PC-3 (cell line): ENCODE results near the gene ST8SIA2. TPM values are rescaled to one million over a fixed set of nuclear protein-coding genes. Genes with fewer than 3 reads are reported as not detected.

Experiments used
- ATAC-seq: fragments of 200-7000 bp; cut with Tn5 transposase; 2 replicates; pipeline ENCODE4 v1.9.1; 2020; ENCODE audit warnings: mild to moderate bottlenecking, moderate library complexity
- BruUV-seq: library from RNA; stranded (reverse); fragments of 400-500 nt; replicated peaks from 2 replicates; lab custom pipeline; 2021; lab: Mats Ljungman, UMichigan
- CTCF ChIA-PET: fragments of 300-600 bp; sonication (Branson Sonifier 250); formaldehyde crosslinking; loops from one replicate; lab custom pipeline; 2022; ENCODE audit warnings: antibody characterized with exemption; lab: Charles Lee
- POLR2A ChIA-PET: fragments of 300-600 bp; sonication (Branson Sonifier 250); formaldehyde crosslinking; loops from one replicate; lab custom pipeline; 2022; ENCODE audit warnings: antibody characterized with exemption; ENCODE audit not compliant: unreplicated experiment; lab: Charles Lee
- DNase-seq: peaks from one replicate; pipeline ENCODE4 v3.0.0-alpha.2; 2015
- H2AFZ ChIP-seq: fragments of 300-600 bp; sonication (generic); 2 replicates; pipeline ENCODE4 v1.6.0; 2016; ENCODE audit warnings: antibody characterized with exemption, low read length
- H3F3A ChIP-seq: fragments of 300-600 bp; sonication (generic); one replicate; pipeline ENCODE4 v1.6.0; 2017; ENCODE audit warnings: antibody characterized with exemption, low read length, control low read depth, mild to moderate bottlenecking; ENCODE audit not compliant: unreplicated experiment
- H3K27ac ChIP-seq: fragments of 300-600 bp; sonication (generic); 2 replicates; pipeline ENCODE4 v1.5.1; 2016; ENCODE audit warnings: mild to moderate bottlenecking, low read length
- H3K27me3 ChIP-seq: fragments of 300-600 bp; sonication (generic); 2 replicates; pipeline ENCODE4 v1.6.1; 2016; ENCODE audit warnings: low read length, mixed read lengths
- H3K36me3 ChIP-seq: fragments of 300-600 bp; sonication (generic); 2 replicates; pipeline ENCODE4 v1.6.1; 2016; ENCODE audit warnings: low read depth, mixed run types, low read length, mixed read lengths
- H3K4me1 ChIP-seq: fragments of 300-600 bp; sonication (generic); 2 replicates; pipeline ENCODE4 v1.5.1; 2016; ENCODE audit warnings: low read length; ENCODE audit not compliant: insufficient read depth
- H3K4me2 ChIP-seq: fragments of 300-600 bp; sonication (generic); 2 replicates; pipeline ENCODE4 v1.6.0; 2016; ENCODE audit warnings: low read length
- H3K4me3 ChIP-seq: fragments of 300-600 bp; sonication (generic); 2 replicates; pipeline ENCODE4 v1.5.1; 2016; ENCODE audit warnings: mild to moderate bottlenecking, low read length, mixed read lengths
- H3K79me2 ChIP-seq: fragments of 300-600 bp; sonication (generic); 2 replicates; pipeline ENCODE4 v1.6.1; 2017; ENCODE audit warnings: low read length, mixed read lengths
- H3K9ac ChIP-seq: fragments of 300-600 bp; sonication (generic); 2 replicates; pipeline ENCODE4 v1.6.0; 2016; ENCODE audit warnings: mild to moderate bottlenecking, low read length
- H3K9me2 ChIP-seq: fragments of 300-600 bp; sonication (generic); replicated peaks from 2 replicates; pipeline ENCODE4 v1.6.1; 2016; ENCODE audit warnings: mixed run types, low read length, mixed read lengths
- H3K9me3 ChIP-seq: fragments of 300-600 bp; sonication (generic); 2 replicates; pipeline ENCODE4 v1.6.1; 2016; ENCODE audit warnings: low read length, mixed read lengths
- H4K20me1 ChIP-seq: fragments of 300-600 bp; sonication (generic); 2 replicates; pipeline ENCODE4 v1.6.1; 2016; ENCODE audit warnings: low read length, mixed read lengths
- CTCF ChIP-seq: fragments of 300-600 bp; sonication (generic); conservative IDR thresholded peaks from 2 replicates; pipeline ENCODE4 v1.5.1; 2017; ENCODE audit warnings: antibody characterized with exemption, low read depth, mild to moderate bottlenecking, low read length
- EZH2 ChIP-seq: fragments of 300-600 bp; sonication (generic); IDR thresholded peaks from one replicate; pipeline ENCODE4 v1.6.1; 2017; ENCODE audit warnings: antibody characterized with exemption, mild to moderate bottlenecking, low read length; ENCODE audit not compliant: unreplicated experiment
- EZH2phosphoT487 ChIP-seq: fragments of 300-600 bp; sonication (generic); IDR thresholded peaks from 2 replicates; pipeline ENCODE4 v1.6.1; 2018; ENCODE audit warnings: mild to moderate bottlenecking, antibody characterized with exemption, low read length, borderline replicate concordance
- intact Hi-C: fragments of 100-400 bp; cut with micrococcal nuclease; formaldehyde crosslinking; loops from 2 replicates; pipeline ENCODE4 v1.9.0; 2023
- total RNA-seq: library from RNA; depleted of rRNA; stranded (reverse); fragments of >200 nt; gene quantifications from 2 replicates; pipeline ENCODE4 v1.2.3, GENCODE V29; 2014

Gene ST8SIA2
- total RNA-seq, 1 experiment from 2014 or later: not detected

- H3K27me3 ChIP-seq: peaks cover 34% of the 10 kb centered on the region
- H3K27ac ChIP-seq: no peak overlapping the region
- no peaks in the 10 kb centered on the region for H3K9me3 ChIP-seq
- ChIA-PET CTCF (no interaction called here), POLR2A (no interaction called here)
- H4K20me1 ChIP-seq: no peaks in the 10 kb centered on the region
- H2AFZ ChIP-seq: no peak overlapping the region
- H3K9ac ChIP-seq: no peak overlapping the region
- H3K79me2 ChIP-seq: no peaks in the 10 kb centered on the region
- H3F3A ChIP-seq: no peaks in the 10 kb centered on the region
- H3K4me1 ChIP-seq: no peaks in the 10 kb centered on the region
- H3K4me2 ChIP-seq: no peak overlapping the region
- TF ChIP-seq EZH2 (no peak), CTCF (no peak), EZH2phosphoT487 (no peak)
- DNase-seq (no peak), ATAC-seq (no peak)
- no peak overlapping the region for H3K4me3 ChIP-seq
- no peaks in the 10 kb centered on the region for H3K9me2 ChIP-seq
- intact Hi-C loops: no loop called here
- BruUV-seq: no TSS peak
- H3K36me3 ChIP-seq: no peaks in the 10 kb centered on the region
Observed at GRCh38 chr15:92362001-92362350, 31.7 kb upstream of the ST8SIA2 start.

GRCh38 chr15:92365084-92365483, 28.6 kb upstream of the ST8SIA2 start:
- H3K4me1 ChIP-seq: no peaks in the 10 kb centered on the region
- TF ChIP-seq EZH2phosphoT487 (no peak), EZH2 (no peak), CTCF (no peak)
- H3K27me3 ChIP-seq: peaks cover 36% of the 10 kb centered on the region; the same call in 1 of the 2 replicates
- no peaks in the 10 kb centered on the region for H4K20me1 ChIP-seq
- ATAC-seq (no peak), DNase-seq (no peak)
- no peak overlapping the region for H3K4me3 ChIP-seq
- no peaks in the 10 kb centered on the region for H3K79me2 ChIP-seq
- no peak overlapping the region for H3K4me2 ChIP-seq
- no peaks in the 10 kb centered on the region for H3K9me2 ChIP-seq
- no peak overlapping the region for H3K27ac ChIP-seq
- H3K9me3 ChIP-seq: no peaks in the 10 kb centered on the region
- POLR2A ChIA-PET: no interaction called here
- H3K36me3 ChIP-seq: no peaks in the 10 kb centered on the region
- CTCF ChIA-PET: no interaction called here
- H2AFZ ChIP-seq: no peak overlapping the region
- H3K9ac ChIP-seq: no peak overlapping the region
- intact Hi-C loops: no loop called here
- no TSS peak for BruUV-seq
- no peaks in the 10 kb centered on the region for H3F3A ChIP-seq

DNA sequence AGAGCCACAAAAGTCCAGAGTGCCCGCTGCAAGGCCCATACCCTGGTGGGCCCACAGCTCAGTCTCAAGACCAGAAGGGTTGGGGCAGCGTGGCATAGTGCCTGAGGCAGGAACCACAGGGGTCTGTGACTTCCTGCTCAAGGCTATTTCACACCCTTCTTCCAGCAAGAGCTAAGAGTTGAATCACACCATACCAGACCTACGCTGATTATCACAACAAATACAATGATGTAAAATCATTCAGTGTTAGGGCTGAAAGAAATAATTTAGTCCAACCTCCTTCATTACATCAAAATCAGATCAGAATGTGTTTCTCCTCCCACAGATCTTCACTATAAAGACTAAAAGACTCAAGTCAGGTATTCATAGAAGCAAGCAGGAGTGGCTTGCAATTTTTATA, 27.8 kb upstream of the ST8SIA2 start:
- Histone ChIP-seq H3K4me3 (no peak overlapping the region), H3K9me3 (no peaks in the 10 kb centered on the region), H3K9me2 (no peaks in the 10 kb centered on the region), H3K36me3 (no peaks in the 10 kb centered on the region), H3K27ac (no peak overlapping the region), H3K27me3 (peaks cover 44% of the 10 kb centered on the region), H4K20me1 (no peaks in the 10 kb centered on the region), H2AFZ (no peak overlapping the region), H3K4me1 (no peaks in the 10 kb centered on the region), H3K4me2 (no peak overlapping the region), H3K9ac (no peak overlapping the region), H3F3A (no peaks in the 10 kb centered on the region), H3K79me2 (no peaks in the 10 kb centered on the region)
- ChIA-PET CTCF (no interaction called here), POLR2A (no interaction called here)
- DNase-seq (no peak), ATAC-seq (no peak)
- TF ChIP-seq CTCF (no peak), EZH2phosphoT487 (no peak), EZH2 (no peak)
- no TSS peak for BruUV-seq
- intact Hi-C loops: no loop called here
